ENCODE measurements around the gene CPT1B. TPM values are rescaled to one million over a fixed set of nuclear protein-coding genes. Genes with fewer than 3 reads are reported as not detected.

The CPT1B gene
- total and polyA plus RNA-seq, 2 donors (not counting 3 experiments of a cell fraction or from before 2014, with no cell fraction given): 7.1 TPM

- H3K4me1 ChIP-seq (ENCODE audit: control insufficient read depth, extremely low read depth, insufficient read depth, low read length): peaks cover 14% of the 10 kb centered on the region
- ChIA-PET POLR2A (no interaction called here), CTCF (interaction anchor here (0.5 to 4.0 kb wide), 13 partner anchors 10 to 149 kb away, joined by 3 to 26 read pairs (median 4); partner anchors contain the start of gene SHANK3)
- H3K9me1 ChIP-seq (replicated peaks; ENCODE audit: control insufficient read depth, extremely low read depth, insufficient read depth, low read length): no peaks in the 10 kb centered on the region
- intact Hi-C loops (cut with micrococcal nuclease): no loop called here
- H3K4me3 ChIP-seq (replicated peaks in 1 of 3; ENCODE audit: insufficient read depth in 1 of 3, low read depth in 1 of 3, low read length in 3 of 3): no peak overlapping the region
- no peaks in the 10 kb centered on the region for H4K20me1 ChIP-seq (replicated peaks; ENCODE audit: control insufficient read depth, extremely low read depth, insufficient read depth, low read length)
- no peaks in the 10 kb centered on the region for H3K9me3 ChIP-seq (replicated peaks; ENCODE audit: control insufficient read depth, insufficient read depth, low read length)
- TF ChIP-seq, protein P1, sequence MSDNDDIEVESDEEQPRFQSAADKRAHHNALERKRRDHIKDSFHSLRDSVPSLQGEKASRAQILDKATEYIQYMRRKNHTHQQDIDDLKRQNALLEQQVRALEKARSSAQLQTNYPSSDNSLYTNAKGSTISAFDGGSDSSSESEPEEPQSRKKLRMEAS (IDR thresholded peaks at IDR 0.05; ENCODE audit: insufficient read depth, insufficient read length): no peak
- no peak for TF ChIP-seq EZH2 (IDR thresholded peaks at IDR 0.05; ENCODE audit: borderline replicate concordance, low read depth, low read length, severe bottlenecking)
- no TSS peak for BruUV-seq (replicated peaks)
- no peaks in the 10 kb centered on the region for H3K27me3 ChIP-seq (ENCODE audit: control insufficient read depth in 2 of 2, insufficient read depth in 2 of 2, low read length in 2 of 2)
- no peak for FAIRE-seq
- H3K36me3 ChIP-seq (ENCODE audit: control insufficient read depth in 2 of 2, extremely low read depth in 1 of 2, insufficient read depth in 2 of 2, low read length in 2 of 2): no peaks in the 10 kb centered on the region
- no peak for DNase-seq (ENCODE audit: low read depth, low spot score)
- H3K9ac ChIP-seq (replicated peaks; ENCODE audit: extremely low read depth, insufficient read depth, low read length): no peak overlapping the region
- H3K27ac ChIP-seq (ENCODE audit: insufficient read depth, low read depth, low read length): no peak overlapping the region
- H3K4me2 ChIP-seq (ENCODE audit: insufficient read depth, low read length): no peak overlapping the region
- no peaks in the 10 kb centered on the region for H3K79me2 ChIP-seq (ENCODE audit: control insufficient read depth, insufficient read depth, low read length)
- no peak overlapping the region for H2AFZ ChIP-seq (ENCODE audit: low read depth, low read length)
- dilution Hi-C loops (cut with MboI; ENCODE audit: extremely low pct_ligation_motif_present, low sequenced_read_pairs): no loop called here
These were observed 48.2 kb upstream of the CPT1B start for GRCh38 chr22:50626314-50626849.

GRCh38 chr22:50625568-50626313, 47.5 kb upstream of the CPT1B start:
- Histone ChIP-seq H2AFZ (ENCODE audit: low read depth, low read length) (no peak overlapping the region), H3K4me1 (ENCODE audit: control insufficient read depth, extremely low read depth, insufficient read depth, low read length) (peaks cover 21% of the 10 kb centered on the region), H3K36me3 (ENCODE audit: control insufficient read depth in 2 of 2, extremely low read depth in 1 of 2, insufficient read depth in 2 of 2, low read length in 2 of 2) (no peaks in the 10 kb centered on the region), H3K9ac (replicated peaks; ENCODE audit: extremely low read depth, insufficient read depth, low read length) (no peak overlapping the region), H3K27ac (ENCODE audit: insufficient read depth, low read depth, low read length) (no peak overlapping the region), H3K9me3 (replicated peaks; ENCODE audit: control insufficient read depth, insufficient read depth, low read length) (no peaks in the 10 kb centered on the region), H4K20me1 (replicated peaks; ENCODE audit: control insufficient read depth, extremely low read depth, insufficient read depth, low read length) (no peaks in the 10 kb centered on the region), H3K9me1 (replicated peaks; ENCODE audit: control insufficient read depth, extremely low read depth, insufficient read depth, low read length) (no peaks in the 10 kb centered on the region), H3K79me2 (ENCODE audit: control insufficient read depth, insufficient read depth, low read length) (no peaks in the 10 kb centered on the region), H3K4me2 (ENCODE audit: insufficient read depth, low read length) (no peak overlapping the region), H3K27me3 (ENCODE audit: control insufficient read depth in 2 of 2, insufficient read depth in 2 of 2, low read length in 2 of 2) (no peaks in the 10 kb centered on the region), H3K4me3 (replicated peaks in 1 of 3; ENCODE audit: insufficient read depth in 1 of 3, low read depth in 1 of 3, low read length in 3 of 3) (no peak overlapping the region)
- no peak for TF ChIP-seq MYC (IDR thresholded peaks at IDR 0.05; ENCODE audit: low read depth, low read length)
- TF ChIP-seq, protein P2, sequence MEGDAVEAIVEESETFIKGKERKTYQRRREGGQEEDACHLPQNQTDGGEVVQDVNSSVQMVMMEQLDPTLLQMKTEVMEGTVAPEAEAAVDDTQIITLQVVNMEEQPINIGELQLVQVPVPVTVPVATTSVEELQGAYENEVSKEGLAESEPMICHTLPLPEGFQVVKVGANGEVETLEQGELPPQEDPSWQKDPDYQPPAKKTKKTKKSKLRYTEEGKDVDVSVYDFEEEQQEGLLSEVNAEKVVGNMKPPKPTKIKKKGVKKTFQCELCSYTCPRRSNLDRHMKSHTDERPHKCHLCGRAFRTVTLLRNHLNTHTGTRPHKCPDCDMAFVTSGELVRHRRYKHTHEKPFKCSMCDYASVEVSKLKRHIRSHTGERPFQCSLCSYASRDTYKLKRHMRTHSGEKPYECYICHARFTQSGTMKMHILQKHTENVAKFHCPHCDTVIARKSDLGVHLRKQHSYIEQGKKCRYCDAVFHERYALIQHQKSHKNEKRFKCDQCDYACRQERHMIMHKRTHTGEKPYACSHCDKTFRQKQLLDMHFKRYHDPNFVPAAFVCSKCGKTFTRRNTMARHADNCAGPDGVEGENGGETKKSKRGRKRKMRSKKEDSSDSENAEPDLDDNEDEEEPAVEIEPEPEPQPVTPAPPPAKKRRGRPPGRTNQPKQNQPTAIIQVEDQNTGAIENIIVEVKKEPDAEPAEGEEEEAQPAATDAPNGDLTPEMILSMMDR (IDR thresholded peaks at IDR 0.05; ENCODE audit: extremely low read depth in 1 of 2, insufficient read depth in 1 of 2, low read depth in 1 of 2, low read length in 2 of 2): peak; percentile 15 to 26
- no peak for DNase-seq (ENCODE audit: low read depth, low spot score)
- BruUV-seq (replicated peaks): no TSS peak
- no peak for FAIRE-seq
- ChIA-PET POLR2A (no interaction called here), CTCF (interaction anchor here (0.5 to 4.0 kb wide), 13 partner anchors 9 to 149 kb away, joined by 3 to 26 read pairs (median 4); partner anchors contain the start of gene SHANK3)
- intact Hi-C loops (cut with micrococcal nuclease) (no loop called here), dilution Hi-C loops (cut with MboI; ENCODE audit: extremely low pct_ligation_motif_present, low sequenced_read_pairs) (no loop called here)

Measured in endothelial cell of umbilical vein (primary cell).